Liver (tissue), 9 donors: Measurements from ENCODE around the gene CFAP221. TPM values are rescaled to one million over a fixed set of nuclear protein-coding genes. Genes with fewer than 3 reads are reported as not detected.

Source experiments
- DNase-seq: peaks from one replicate; pipeline ENCODE4 v3.0.0-alpha.2; 2017; ENCODE audit warnings: low spot score
- H3K27ac ChIP-seq, 2 donors: one replicate each; pipeline ENCODE4 v1.7.0; 2013; ENCODE audit warnings: inconsistent platforms in 2 of 2, low read length in 2 of 2, control low read depth in 1 of 2, low read depth in 1 of 2, mild to moderate bottlenecking in 1 of 2
- H3K27me3 ChIP-seq, 4 donors: one replicate each; pipeline versions ENCODE4 v1.6.1 to v1.7.0; 2013; ENCODE audit warnings: low read length in 3 of 4, inconsistent platforms in 1 of 4, mild to moderate bottlenecking in 1 of 4, moderate library complexity in 1 of 4; ENCODE audit not compliant: control insufficient read depth in 4 of 4, insufficient read depth in 4 of 4
- H3K36me3 ChIP-seq, 4 donors: one replicate each; pipeline versions ENCODE4 v1.6.1 to v1.7.0; 2013; ENCODE audit warnings: low read length in 3 of 4, mild to moderate bottlenecking in 3 of 4, low read depth in 1 of 4, moderate library complexity in 1 of 4; ENCODE audit not compliant: control insufficient read depth in 4 of 4, insufficient read depth in 3 of 4
- H3K4me1 ChIP-seq, 4 donors: one replicate each; pipeline versions ENCODE4 v1.6.1 to v1.7.0; 2013; ENCODE audit warnings: low read length in 3 of 4, mild to moderate bottlenecking in 3 of 4, moderate library complexity in 1 of 4; ENCODE audit not compliant: control insufficient read depth in 4 of 4, insufficient read depth in 4 of 4
- H3K4me3 ChIP-seq, 3 donors: one replicate each; pipeline versions ENCODE4 v1.6.1 to v1.7.0; 2013; ENCODE audit warnings: low read length in 3 of 3, control low read depth in 1 of 3, low read depth in 1 of 3, mild to moderate bottlenecking in 1 of 3
- H3K9ac ChIP-seq, 2 donors: one replicate each; pipeline ENCODE4 v1.7.0; 2013; ENCODE audit warnings: low read length in 2 of 2, mild to moderate bottlenecking in 2 of 2, moderate library complexity in 2 of 2, control low read depth in 1 of 2, low read depth in 1 of 2
- H3K9me3 ChIP-seq, 4 donors: one replicate each; pipeline versions ENCODE4 v1.6.1 to v1.7.0; 2013; ENCODE audit warnings: low read length in 3 of 4; ENCODE audit not compliant: control insufficient read depth in 4 of 4
- CTCF ChIP-seq: fragments of 150-350 bp; IDR thresholded peaks from 2 replicates; pipeline ENCODE4 v1.5.1; 2017; ENCODE audit warnings: improper control_type of control experiment, low read depth, low read length; ENCODE audit not compliant: missing input control
- FOXA1 ChIP-seq: IDR thresholded peaks from 2 replicates; pipeline ENCODE4 v1.6.1; 2016; ENCODE audit warnings: antibody characterized with exemption
- FOXA2 ChIP-seq: IDR thresholded peaks from 2 replicates; pipeline ENCODE4 v1.6.1; 2016; ENCODE audit warnings: antibody characterized with exemption
- GABPA ChIP-seq, 2 donors: IDR thresholded peaks in 1 of 2; conservative IDR thresholded peaks in 1 of 2; 2 replicates each; pipeline ENCODE4 v1.6.1; 2016; ENCODE audit warnings: antibody characterized with exemption in 2 of 2, mild to moderate bottlenecking in 1 of 2, moderate library complexity in 1 of 2
- HNF4A ChIP-seq, 2 donors: conservative IDR thresholded peaks; 2 replicates each; pipeline ENCODE4 v1.6.1; 2016; ENCODE audit warnings: antibody characterized with exemption in 2 of 2, mild to moderate bottlenecking in 2 of 2
- HNF4G ChIP-seq: IDR thresholded peaks from 2 replicates; pipeline ENCODE4 v1.6.1; 2016; ENCODE audit warnings: antibody characterized with exemption
- JUND ChIP-seq, 2 donors: IDR thresholded peaks; 2 replicates each; pipeline ENCODE4 v1.6.1; 2016; ENCODE audit warnings: antibody characterized with exemption in 2 of 2
- MAX ChIP-seq: IDR thresholded peaks from 2 replicates; pipeline ENCODE4 v1.6.1; 2016; ENCODE audit warnings: antibody characterized with exemption
- NR2F2 ChIP-seq: IDR thresholded peaks from 2 replicates; pipeline ENCODE4 v1.6.1; 2016; ENCODE audit warnings: antibody characterized with exemption
- RAD21 ChIP-seq, 2 donors: IDR thresholded peaks; 2 replicates each; pipeline ENCODE4 v1.6.1; 2016; ENCODE audit warnings: antibody characterized with exemption in 2 of 2, mild to moderate bottlenecking in 2 of 2
- REST ChIP-seq: IDR thresholded peaks from 2 replicates; pipeline ENCODE4 v1.6.1; 2016; ENCODE audit warnings: antibody characterized with exemption, mild to moderate bottlenecking
- RXRA ChIP-seq, 2 donors: IDR thresholded peaks; 2 replicates each; pipeline ENCODE4 v1.6.1; 2017 to 2018; ENCODE audit warnings: antibody characterized with exemption in 2 of 2, mild to moderate bottlenecking in 1 of 2
- SP1 ChIP-seq: IDR thresholded peaks from 2 replicates; pipeline ENCODE4 v1.6.1; 2018; ENCODE audit warnings: antibody characterized with exemption, mild to moderate bottlenecking
- TAF1 ChIP-seq: conservative IDR thresholded peaks from 2 replicates; pipeline ENCODE4 v1.6.1; 2016; ENCODE audit warnings: antibody characterized with exemption, mild to moderate bottlenecking
- YY1 ChIP-seq: IDR thresholded peaks from 2 replicates; pipeline ENCODE4 v1.6.1; 2016; ENCODE audit warnings: antibody characterized with exemption, mild to moderate bottlenecking
- ZBTB33 ChIP-seq: IDR thresholded peaks from 2 replicates; pipeline ENCODE4 v1.6.1; 2016; ENCODE audit warnings: antibody characterized with exemption
- WGBS: extraction: QIAGEN DNeasy Blood & Tissue Kit; methylation state at CpG from one replicate; pipeline ENCODE4 v1.1.7; 2013; 5-methylcytosine and 5-hydroxymethylcytosine counted together
- polyA plus RNA-seq, 2 donors: library from polyadenylated mRNA; stranded (reverse) in 1 of 2; unstranded in 1 of 2; fragments of 200-250 nt in 1 of 2; fragments of >200 nt in 1 of 2; fragmentation: Nextera tagmentation in 1 of 2; extraction: Ambion mirVana in 1 of 2; gene quantifications; one replicate each; pipeline versions ENCODE4 v1.2.1 to v1.2.3, GENCODE V29; 2013 to 2015
- total RNA-seq, 2 donors: library from RNA; depleted of rRNA; stranded (reverse); fragments of >200 nt; gene quantifications; one replicate each; pipeline ENCODE4 v1.2.3, GENCODE V29; 2014
- TF ChIP-seq, protein P1 (sequence below): IDR thresholded peaks from 2 replicates; pipeline ENCODE4 v1.6.1; 2016; ENCODE audit warnings: antibody characterized with exemption
- donor health status: healthy.
- donor health status: healthy.
- donor health status: healthy.
- donor health status: healthy.
- donor health status: healthy.

CFAP221 gene
- total and polyA plus RNA-seq, 4 donors = 0.23 to 3.1 (median 1.2) TPM

DNA sequence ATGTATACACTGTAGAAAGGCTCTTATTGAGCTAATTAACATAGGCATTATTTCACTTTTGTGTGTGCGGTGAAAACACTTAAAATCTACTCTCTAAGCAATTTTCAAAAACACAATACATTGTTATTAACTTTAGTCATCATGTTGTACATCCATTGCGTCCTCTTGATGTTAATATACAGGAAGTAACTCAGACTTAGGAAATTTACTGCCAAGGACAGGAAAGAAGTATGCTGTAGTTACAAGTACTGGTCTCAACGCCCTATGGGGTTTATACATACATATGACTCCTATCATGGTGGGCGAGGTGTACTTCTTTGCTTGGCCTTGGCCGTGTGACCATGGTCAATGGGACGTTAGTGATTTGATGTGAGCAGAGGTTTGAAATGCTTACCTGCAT lies 35.5 kb upstream of the CFAP221 start (continued):
- TF ChIP-seq CTCF (no peak), TAF1 (no peak)

- H3K9ac ChIP-seq = no peak overlapping the region
- H3K36me3 ChIP-seq = no peaks in the 10 kb centered on the region
- WGBS = 88% methylated on average over 3 of the region's 3 CpGs
- no peaks in the 10 kb centered on the region for H3K9me3 ChIP-seq
- no peaks in the 10 kb centered on the region for H3K4me1 ChIP-seq
- no peak overlapping the region for H3K4me3 ChIP-seq
- TF ChIP-seq REST (no peak), HNF4A (conservative IDR thresholded peaks at IDR 0.05) (no peak)
- no peak for DNase-seq
- H3K27ac ChIP-seq = no peak overlapping the region
- no peaks in the 10 kb centered on the region for H3K27me3 ChIP-seq
Measured at GRCh38 chr2:119511989-119512388, 32.3 kb upstream of the CFAP221 start.

DNA sequence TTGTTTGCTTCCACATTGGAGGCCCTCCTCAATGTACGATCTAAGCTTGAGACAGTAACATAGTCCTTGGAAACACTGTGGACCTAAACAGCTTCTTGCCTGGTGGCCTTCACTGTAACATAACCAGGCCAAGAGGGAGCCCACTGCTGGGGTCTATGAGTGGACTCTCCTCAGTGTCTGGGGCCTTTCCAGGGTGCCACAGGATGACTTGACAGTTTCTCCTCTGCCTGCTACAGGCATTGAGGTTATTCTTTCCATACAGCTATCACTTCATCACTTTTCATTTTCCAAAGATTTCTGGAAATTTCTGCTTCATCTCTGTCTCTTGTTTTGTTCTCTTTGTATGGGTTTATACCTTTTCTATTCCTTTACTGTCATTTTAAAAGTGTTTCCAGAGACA lies 31.3 kb upstream of the CFAP221 start:
- Histone ChIP-seq H3K9ac (no peak overlapping the region), H3K9me3 (no peaks in the 10 kb centered on the region), H3K27ac (no peak overlapping the region), H3K4me3 (no peak overlapping the region), H3K27me3 (no peaks in the 10 kb centered on the region), H3K4me1 (no peaks in the 10 kb centered on the region), H3K36me3 (no peaks in the 10 kb centered on the region)
- no peak for TF ChIP-seq FOXA2
- no peak for TF ChIP-seq GABPA (IDR thresholded peaks at IDR 0.05 in 1 of 2, conservative IDR thresholded peaks at IDR 0.05 in 1 of 2)
- no peak for TF ChIP-seq TAF1
- TF ChIP-seq HNF4A (conservative IDR thresholded peaks at IDR 0.05) = no peak
- TF ChIP-seq, protein P1, sequence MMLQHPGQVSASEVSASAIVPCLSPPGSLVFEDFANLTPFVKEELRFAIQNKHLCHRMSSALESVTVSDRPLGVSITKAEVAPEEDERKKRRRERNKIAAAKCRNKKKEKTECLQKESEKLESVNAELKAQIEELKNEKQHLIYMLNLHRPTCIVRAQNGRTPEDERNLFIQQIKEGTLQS = no peak
- TF ChIP-seq RAD21 (IDR thresholded peaks at IDR 0.05) = no peak
- TF ChIP-seq RXRA (IDR thresholded peaks at IDR 0.05) = no peak
- TF ChIP-seq MAX = no peak
- TF ChIP-seq ZBTB33 = no peak
- TF ChIP-seq HNF4G = no peak
- TF ChIP-seq SP1 = no peak
- TF ChIP-seq JUND (IDR thresholded peaks at IDR 0.05) = no peak
- TF ChIP-seq REST = no peak
- no peak for TF ChIP-seq FOXA1
- TF ChIP-seq NR2F2 = no peak
- TF ChIP-seq YY1 = no peak
- no peak for DNase-seq
- 89% methylated on average over 1 of the region's 1 CpG for WGBS
